ENCODE results near the gene FNDC3B. TPM values are rescaled to one million over a fixed set of nuclear protein-coding genes. Genes with fewer than 3 reads are reported as not detected.
A peak's percentile ranks its signal among the peaks of the same experiment; 100 is the strongest.

FNDC3B gene
- total RNA-seq, 2 experiments from 2014 or later = 11.5 to 12.3 TPM

GRCh38 chr3:172321035-172321434 is 281.7 kb downstream of the FNDC3B start:
- no peak overlapping the region for H3K27ac Mint-ChIP-seq
- POLR2A ChIA-PET = no interaction called here
- CTCF ChIA-PET = interaction anchor here (1.3 to 4.2 kb wide), 2 partner anchors 12 to 21 kb away, joined by 5 to 37 read pairs; no protein-coding TSS in a partner anchor
- H3K9me3 Mint-ChIP-seq (ENCODE audit: insufficient read depth) = no peaks in the 10 kb centered on the region
- H3K36me3 Mint-ChIP-seq (ENCODE audit: low read depth) = no peaks in the 10 kb centered on the region
- no peak overlapping the region for H3K4me3 Mint-ChIP-seq
- no peaks in the 10 kb centered on the region for H3K27me3 Mint-ChIP-seq (ENCODE audit: low read depth)
- no peak for ATAC-seq
- DNase-seq = no peak
- peaks cover 7% of the 10 kb centered on the region for H3K4me1 Mint-ChIP-seq (ENCODE audit: low read depth)

GRCh38 chr3:172323894-172324610 is 284.7 kb downstream of the FNDC3B start:
- Mint-ChIP-seq H3K9me3 (ENCODE audit: insufficient read depth) (no peaks in the 10 kb centered on the region), H3K4me1 (ENCODE audit: low read depth) (no peaks in the 10 kb centered on the region), H3K36me3 (ENCODE audit: low read depth) (no peaks in the 10 kb centered on the region), H3K27ac (no peak overlapping the region), H3K4me3 (no peak overlapping the region), H3K27me3 (ENCODE audit: low read depth) (no peaks in the 10 kb centered on the region)
- ATAC-seq = no peak
- ChIA-PET POLR2A (no interaction called here), CTCF (interaction anchor here (1.4 to 2.6 kb wide), 2 partner anchors 9 to 18 kb away, joined by 5 to 11 read pairs; no protein-coding TSS in a partner anchor)
- DNase-seq = no peak

GRCh38 chr3:172324611-172325203 is 285.3 kb downstream of the FNDC3B start:
- ATAC-seq (no peak), DNase-seq (no peak)
- H3K27me3 Mint-ChIP-seq (ENCODE audit: low read depth) = no peaks in the 10 kb centered on the region
- H3K4me3 Mint-ChIP-seq = no peak overlapping the region
- H3K4me1 Mint-ChIP-seq (ENCODE audit: low read depth) = no peaks in the 10 kb centered on the region
- ChIA-PET CTCF (interaction anchor here (1.4 to 2.6 kb wide), 2 partner anchors 8 to 17 kb away, joined by 5 to 11 read pairs; no protein-coding TSS in a partner anchor), POLR2A (no interaction called here)
- no peaks in the 10 kb centered on the region for H3K36me3 Mint-ChIP-seq (ENCODE audit: low read depth)
- H3K27ac Mint-ChIP-seq = no peak overlapping the region
- H3K9me3 Mint-ChIP-seq (ENCODE audit: insufficient read depth) = no peaks in the 10 kb centered on the region

GRCh38 chr3:172325461-172325860 is 286.1 kb downstream of the FNDC3B start:
- no peaks in the 10 kb centered on the region for H3K36me3 Mint-ChIP-seq (ENCODE audit: low read depth)
- H3K4me1 Mint-ChIP-seq (ENCODE audit: low read depth) = no peaks in the 10 kb centered on the region
- CTCF ChIA-PET = interaction anchor here (1.4 kb wide), 1 partner anchor 16 kb away, joined by 5 read pairs; no protein-coding TSS in a partner anchor
- no peak for DNase-seq
- no peak for ATAC-seq
- H3K9me3 Mint-ChIP-seq (ENCODE audit: insufficient read depth) = no peaks in the 10 kb centered on the region
- H3K27ac Mint-ChIP-seq = no peak overlapping the region
- no peaks in the 10 kb centered on the region for H3K27me3 Mint-ChIP-seq (ENCODE audit: low read depth)
- H3K4me3 Mint-ChIP-seq = no peak overlapping the region
- POLR2A ChIA-PET = no interaction called here

GRCh38 chr3:172326993-172327392 is 287.6 kb downstream of the FNDC3B start:
- ATAC-seq (no peak), DNase-seq (no peak)
- ChIA-PET POLR2A (no interaction called here), CTCF (no interaction called here)
- Mint-ChIP-seq H3K9me3 (ENCODE audit: insufficient read depth) (no peaks in the 10 kb centered on the region), H3K4me1 (ENCODE audit: low read depth) (no peaks in the 10 kb centered on the region), H3K4me3 (no peak overlapping the region), H3K36me3 (ENCODE audit: low read depth) (no peaks in the 10 kb centered on the region), H3K27ac (no peak overlapping the region), H3K27me3 (ENCODE audit: low read depth) (no peaks in the 10 kb centered on the region)

- no peak for DNase-seq
- Mint-ChIP-seq H3K27ac (no peak overlapping the region), H3K9me3 (ENCODE audit: insufficient read depth) (no peaks in the 10 kb centered on the region), H3K4me3 (no peak overlapping the region), H3K27me3 (ENCODE audit: low read depth) (no peaks in the 10 kb centered on the region), H3K36me3 (ENCODE audit: low read depth) (no peaks in the 10 kb centered on the region), H3K4me1 (ENCODE audit: low read depth) (peaks cover 5% of the 10 kb centered on the region)
- no peak for ATAC-seq
- ChIA-PET POLR2A (no interaction called here), CTCF (interaction anchor here (1.0 to 2.9 kb wide), 2 partner anchors 13 to 339 kb away, joined by 4 to 12 read pairs; no protein-coding TSS in a partner anchor)
Measured at GRCh38 chr3:172328282-172328681, 288.9 kb downstream of the FNDC3B start.

- Mint-ChIP-seq H3K4me1 (ENCODE audit: low read depth) (peaks cover 5% of the 10 kb centered on the region), H3K36me3 (ENCODE audit: low read depth) (peaks cover 4% of the 10 kb centered on the region), H3K4me3 (no peak overlapping the region), H3K27me3 (ENCODE audit: low read depth) (no peaks in the 10 kb centered on the region), H3K27ac (no peak overlapping the region), H3K9me3 (ENCODE audit: insufficient read depth) (no peaks in the 10 kb centered on the region)
- DNase-seq (no peak), ATAC-seq (no peak)
- ChIA-PET CTCF (interaction anchor here (0.9 to 2.9 kb wide), 3 partner anchors 12 to 375 kb away, joined by 3 to 12 read pairs (median 4); no protein-coding TSS in a partner anchor), POLR2A (no interaction called here)
Measured at GRCh38 chr3:172329070-172329469, 289.7 kb downstream of the FNDC3B start.

GRCh38 chr3:172330413-172330812 is 291.0 kb downstream of the FNDC3B start:
- no peak for ATAC-seq
- Mint-ChIP-seq H3K27ac (no peak overlapping the region), H3K4me1 (ENCODE audit: low read depth) (peaks cover 5% of the 10 kb centered on the region), H3K36me3 (ENCODE audit: low read depth) (peaks cover 4% of the 10 kb centered on the region), H3K27me3 (ENCODE audit: low read depth) (no peaks in the 10 kb centered on the region), H3K4me3 (no peak overlapping the region), H3K9me3 (ENCODE audit: insufficient read depth) (no peaks in the 10 kb centered on the region)
- DNase-seq = no peak
- POLR2A ChIA-PET = interaction anchor here (0.8 kb wide), 1 partner anchor 337 kb away, joined by 3 read pairs; no protein-coding TSS in a partner anchor
- CTCF ChIA-PET = interaction anchor here (3.3 to 3.6 kb wide), 2 partner anchors 11 to 337 kb away, joined by 49 to 70 read pairs; no protein-coding TSS in a partner anchor

- POLR2A ChIA-PET = interaction anchor here (1.2 kb wide), 1 partner anchor 873 kb away, joined by 5 read pairs; no protein-coding TSS in a partner anchor
- H3K27ac Mint-ChIP-seq = no peak overlapping the region
Measured at GRCh38 chr3:172332256-172333041, 293.1 kb downstream of the FNDC3B start.

GRCh38 chr3:172333042-172333377 is 293.6 kb downstream of the FNDC3B start:
- Mint-ChIP-seq H3K27ac (no peak overlapping the region), H3K27me3 (ENCODE audit: low read depth) (no peaks in the 10 kb centered on the region), H3K9me3 (ENCODE audit: insufficient read depth) (no peaks in the 10 kb centered on the region), H3K36me3 (ENCODE audit: low read depth) (peaks cover 4% of the 10 kb centered on the region), H3K4me3 (no peak overlapping the region), H3K4me1 (ENCODE audit: low read depth) (peaks cover 5% of the 10 kb centered on the region)
- ATAC-seq (no peak), DNase-seq (no peak)
- POLR2A ChIA-PET = interaction anchor here (1.2 kb wide), 1 partner anchor 874 kb away, joined by 5 read pairs; no protein-coding TSS in a partner anchor
- CTCF ChIA-PET = interaction anchor here (0.6 to 3.6 kb wide), 59 partner anchors 9 to 1369 kb away, joined by 3 to 70 read pairs (median 5); no protein-coding TSS in a partner anchor

More at GRCh38 chr3:172332256-172333041, 293.1 kb downstream of the FNDC3B start:
- Mint-ChIP-seq H3K4me1 (ENCODE audit: low read depth) (peaks cover 5% of the 10 kb centered on the region), H3K27me3 (ENCODE audit: low read depth) (no peaks in the 10 kb centered on the region), H3K36me3 (ENCODE audit: low read depth) (peaks cover 4% of the 10 kb centered on the region), H3K9me3 (ENCODE audit: insufficient read depth) (no peaks in the 10 kb centered on the region), H3K4me3 (no peak overlapping the region)
- CTCF ChIA-PET = interaction anchor here (0.6 to 3.6 kb wide), 74 partner anchors 9 to 1369 kb away, joined by 3 to 70 read pairs (median 4); no protein-coding TSS in a partner anchor
- DNase-seq = peak; percentile 68
- ATAC-seq = peak; percentile 90

GRCh38 chr3:172333692-172334457 is 294.5 kb downstream of the FNDC3B start:
- POLR2A ChIA-PET = no interaction called here
- no peak for ATAC-seq
- no peak overlapping the region for H3K4me3 Mint-ChIP-seq
- H3K4me1 Mint-ChIP-seq (ENCODE audit: low read depth) = peaks cover 5% of the 10 kb centered on the region
- no peak for DNase-seq
- CTCF ChIA-PET = interaction anchor here (0.6 to 3.6 kb wide), 7 partner anchors 8 to 1370 kb away, joined by 3 to 49 read pairs (median 7); no protein-coding TSS in a partner anchor
- H3K27me3 Mint-ChIP-seq (ENCODE audit: low read depth) = no peaks in the 10 kb centered on the region
- peaks cover 4% of the 10 kb centered on the region for H3K36me3 Mint-ChIP-seq (ENCODE audit: low read depth)
- no peaks in the 10 kb centered on the region for H3K9me3 Mint-ChIP-seq (ENCODE audit: insufficient read depth)
- H3K27ac Mint-ChIP-seq = peak overlapping the region; percentile 19

Data from activated CD8-positive, alpha-beta T cell treated with anti-CD3 and anti-CD28 coated beads, Interleukin-2, amount 10 ng/mL, durations not matched to agents 7 days and 5 days (primary cell).